ENCODE results near the gene GZMM.

Gene GZMM

GRCh38 chr19:570251-570686 lies 26.4 kb downstream of the GZMM start:
- H3K4me3 ChIP-seq (ENCODE audit: low read length): no peak overlapping the region
- DNase-seq (ENCODE audit: low read depth): no peak
- TF ChIP-seq CTCF (conservative IDR thresholded peaks at IDR 0.05; ENCODE audit: low read depth, low read length): no peak

GRCh38 chr19:570937-571565 lies 27.2 kb downstream of the GZMM start:
- DNase-seq (ENCODE audit: low read depth): no peak
- H3K4me3 ChIP-seq (ENCODE audit: low read length): peak overlapping the region; percentile 46
- TF ChIP-seq CTCF (conservative IDR thresholded peaks at IDR 0.05; ENCODE audit: low read depth, low read length): no peak

- peak overlapping the region; percentile 46 for H3K4me3 ChIP-seq (ENCODE audit: low read length)
- TF ChIP-seq CTCF (conservative IDR thresholded peaks at IDR 0.05; ENCODE audit: low read depth, low read length): no peak
- DNase-seq (ENCODE audit: low read depth): no peak
Measured at GRCh38 chr19:571566-571974, 27.7 kb downstream of the GZMM start.

GRCh38 chr19:572140-572742 lies 28.4 kb downstream of the GZMM start, which contains the start of gene BSG:
Gene BSG, plus strand, starts transcription at chr19:572596. Its CDS starts 39 bp downstream, at chr19:572635.
- no peak for TF ChIP-seq CTCF (conservative IDR thresholded peaks at IDR 0.05; ENCODE audit: low read depth, low read length)
- H3K4me3 ChIP-seq (ENCODE audit: low read length): peak within 1 kb of the TSS; percentile 95
- DNase-seq (ENCODE audit: low read depth): peak; percentile 82

- TF ChIP-seq CTCF (conservative IDR thresholded peaks at IDR 0.05; ENCODE audit: low read depth, low read length): no peak
- DNase-seq (ENCODE audit: low read depth): peak; percentile 75
- H3K4me3 ChIP-seq (ENCODE audit: low read length): peak overlapping the region; percentile 95
Measured at GRCh38 chr19:572743-573518, 29.1 kb downstream of the GZMM start.

- no peak for DNase-seq (ENCODE audit: low read depth)
- H3K4me3 ChIP-seq (ENCODE audit: low read length): peak overlapping the region; percentile 95
- no peak for TF ChIP-seq CTCF (conservative IDR thresholded peaks at IDR 0.05; ENCODE audit: low read depth, low read length)
Measured at GRCh38 chr19:573519-573825, 29.6 kb downstream of the GZMM start.
